Measurements from ENCODE around the gene VWDE. TPM values are rescaled to one million over a fixed set of nuclear protein-coding genes. Genes with fewer than 3 reads are reported as not detected.

Gene VWDE
- total and polyA plus RNA-seq, 2 of the 8 experiments (the other 6 are each of a cell fraction or from before 2014, with no cell fraction given), result 11.0 to 21.2 TPM

Other genes starting within 250 kb of the VWDE start
- gene TMEM106B, start 192.6 kb downstream of the VWDE start, total RNA-seq (2021; fragmentation: NEBNext Ultra II Directional; extraction: Animal tissue kit (Norgen Biotek cat#: 25700)), result 27.5 and 29.1 TPM in 2 replicates
- gene TMEM106B, start 192.6 kb downstream of the VWDE start, polyA plus RNA-seq (2011; rRNA removed), result 9.0 and 16.0 TPM in 2 replicates
- 1.9 and 2.3 TPM in 2 replicates for gene SCIN, start 166.9 kb upstream of the VWDE start, total RNA-seq (2021; fragmentation: NEBNext Ultra II Directional; extraction: Animal tissue kit (Norgen Biotek cat#: 25700))
- gene SCIN, start 166.9 kb upstream of the VWDE start, polyA plus RNA-seq (2011; rRNA removed), result 0.47 and 0.49 TPM in 2 replicates

Measured in H1 (cell line).